GM23248 (cell line): ENCODE results near the gene CFAP100.

Source experiments
- EZH2 ChIP-seq: fragments of 200-600 bp; sonication (generic); IDR thresholded peaks from 2 replicates; pipeline ENCODE4 v1.6.1; 2018; ENCODE audit warnings: antibody characterized with exemption, mild to moderate bottlenecking; ENCODE audit not compliant: insufficient read depth, poor library complexity, severe bottlenecking
- EZH2phosphoT487 ChIP-seq: fragments of 200-600 bp; sonication (generic); IDR thresholded peaks from 2 replicates; pipeline ENCODE4 v1.6.1; 2018; ENCODE audit warnings: antibody characterized with exemption, moderate library complexity, mild to moderate bottlenecking, low read depth; ENCODE audit not compliant: insufficient read depth

DNA sequence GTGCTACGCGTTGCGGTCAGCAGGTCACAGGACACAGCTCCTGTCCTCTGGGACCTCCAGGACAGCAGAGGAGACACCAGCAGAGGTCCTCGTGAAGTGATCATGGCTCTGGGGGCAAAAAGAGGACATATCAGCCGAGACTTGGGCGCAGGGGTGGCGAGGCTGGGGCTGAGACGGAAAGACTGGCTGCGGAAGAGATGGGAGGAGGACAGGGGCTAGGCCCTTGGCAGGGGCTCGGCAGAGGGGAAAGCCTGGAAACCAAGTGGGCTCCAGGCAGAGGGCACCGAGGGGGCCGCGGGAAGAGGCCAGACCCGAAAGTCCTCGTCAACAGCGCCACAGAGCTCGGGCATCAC lies 4.9 kb upstream of the CFAP100 start:
- TF ChIP-seq EZH2 (no peak), EZH2phosphoT487 (no peak)
